NCI-H2171 treated with DMSO at 0.1 percent for 48 hours (cell line): ENCODE results near the gene ZNF470.
A peak's percentile ranks its signal among the peaks of the same experiment; 100 is the strongest.

Experiments
- DNase-seq: peaks from one replicate; lab custom pipeline; 2025; lab: John Stamatoyannopoulos, UW

Gene ZNF470

GRCh38 chr19:56608274-56608964, 41.2 kb downstream of the ZNF470 start:
- no peak for DNase-seq

DNA sequence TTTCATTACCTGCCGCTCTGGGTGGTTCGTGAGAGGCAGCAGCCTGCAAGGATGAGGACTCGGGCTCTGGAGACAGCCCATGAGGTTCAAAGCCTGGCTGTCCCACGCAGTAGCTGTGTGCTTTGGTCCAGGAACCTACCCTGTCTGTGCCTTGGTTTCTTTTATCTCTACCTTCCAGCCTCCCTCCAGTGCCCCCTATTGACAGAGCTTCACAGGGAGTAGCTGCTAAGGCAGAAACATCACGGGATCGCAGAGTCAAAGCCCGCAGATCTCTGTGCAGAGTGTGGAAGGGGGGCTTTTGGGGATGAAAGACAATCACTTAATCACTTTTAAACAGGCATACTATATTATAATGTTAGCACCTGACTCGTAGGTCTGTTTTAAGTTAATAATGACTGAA, 44.0 kb downstream of the ZNF470 start:
- no peak for DNase-seq

DNA sequence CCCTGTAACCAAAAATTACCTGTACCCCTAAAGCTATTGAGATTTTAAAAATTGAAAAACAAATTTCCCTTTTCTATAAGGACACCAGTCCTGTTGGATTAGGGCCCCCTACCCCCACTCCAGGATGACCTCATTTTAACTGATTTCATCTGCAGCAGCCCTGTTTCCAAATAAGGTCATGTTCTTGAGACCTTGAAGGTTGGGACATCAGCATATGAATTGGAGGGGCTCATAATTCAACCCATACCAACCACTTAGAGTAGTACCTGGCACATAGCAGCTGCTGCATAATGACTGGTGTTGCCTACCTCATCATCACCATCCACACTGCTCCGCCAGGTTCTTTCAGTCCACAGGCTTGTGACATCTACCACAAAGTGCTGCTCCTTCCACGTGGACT, 45.5 kb downstream of the ZNF470 start:
- DNase-seq, result no peak

DNA sequence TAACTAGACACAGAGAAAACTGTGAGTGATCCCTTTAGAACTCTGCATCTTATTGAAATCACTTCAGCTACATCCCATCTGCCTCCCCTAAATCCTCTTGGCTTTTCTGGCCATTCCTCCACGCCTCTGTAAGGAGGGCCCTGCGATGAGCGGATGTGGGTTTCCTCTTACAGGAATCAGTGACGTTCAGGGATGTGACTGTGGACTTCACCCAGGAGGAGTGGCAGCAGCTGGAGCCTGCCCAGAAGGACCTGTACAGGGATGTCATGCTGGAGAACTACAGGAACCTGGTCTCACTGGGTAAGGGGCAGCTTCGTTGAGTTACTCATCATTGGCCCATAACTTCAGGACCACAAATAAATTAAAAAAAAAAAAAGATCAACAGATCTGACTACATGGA, 46.4 kb downstream of the ZNF470 start:
- no peak for DNase-seq

- no peak for DNase-seq
Measured at GRCh38 chr19:56617531-56617930, 50.3 kb downstream of the ZNF470 start.

DNA sequence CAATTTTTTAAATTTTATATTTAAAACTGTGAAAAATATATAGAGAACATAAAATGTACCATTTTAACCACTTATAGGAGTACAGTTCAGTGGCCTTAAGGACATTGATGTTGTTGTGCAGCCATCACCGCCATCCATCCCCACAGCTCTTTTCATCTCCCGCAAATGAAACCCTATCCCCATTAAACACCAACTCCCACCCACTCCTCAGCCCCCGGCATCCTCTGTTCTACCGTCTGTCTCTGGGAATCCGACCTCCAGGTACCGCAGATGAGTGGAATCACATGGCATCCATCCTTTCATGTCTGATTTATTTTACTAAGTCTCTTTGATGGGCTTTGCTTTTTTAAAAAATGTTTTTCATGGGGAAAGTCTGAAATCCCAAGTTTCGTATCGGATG, 51.9 kb downstream of the ZNF470 start:
- DNase-seq, result peak; percentile 21

DNA sequence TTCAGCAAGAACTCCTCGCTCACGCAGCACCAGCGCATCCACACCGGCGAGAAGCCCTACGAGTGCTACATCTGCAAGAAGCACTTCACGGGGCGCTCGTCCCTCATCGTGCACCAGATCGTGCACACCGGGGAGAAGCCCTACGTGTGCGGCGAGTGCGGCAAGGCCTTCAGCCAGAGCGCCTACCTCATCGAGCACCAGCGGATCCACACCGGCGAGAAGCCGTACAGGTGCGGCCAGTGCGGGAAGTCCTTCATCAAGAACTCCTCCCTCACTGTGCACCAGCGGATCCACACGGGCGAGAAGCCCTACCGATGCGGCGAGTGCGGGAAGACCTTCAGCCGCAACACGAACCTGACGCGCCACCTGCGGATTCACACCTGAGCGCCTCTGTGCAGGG, 55.1 kb downstream of the ZNF470 start:
- no peak for DNase-seq

DNA sequence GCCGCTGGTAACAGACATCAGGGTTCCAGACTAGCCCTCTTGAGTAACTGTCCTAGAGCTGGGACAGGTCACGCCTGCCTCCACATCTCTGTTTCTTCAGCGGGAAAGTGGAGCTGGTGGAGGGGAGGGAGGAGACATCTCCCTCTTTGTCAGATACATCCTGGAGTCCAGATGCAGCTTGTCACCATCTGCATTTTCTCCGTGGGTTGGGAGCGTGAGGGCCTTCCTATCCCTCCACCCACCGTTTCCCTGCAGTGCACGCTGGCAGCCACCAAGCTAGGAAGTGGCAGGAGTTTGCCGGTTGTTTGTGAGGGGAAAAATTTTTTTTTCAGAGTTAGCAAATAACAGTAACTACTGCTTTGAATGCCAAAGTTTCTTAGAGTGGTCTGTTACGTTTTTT, 55.7 kb downstream of the ZNF470 start:
- DNase-seq, result no peak

DNA sequence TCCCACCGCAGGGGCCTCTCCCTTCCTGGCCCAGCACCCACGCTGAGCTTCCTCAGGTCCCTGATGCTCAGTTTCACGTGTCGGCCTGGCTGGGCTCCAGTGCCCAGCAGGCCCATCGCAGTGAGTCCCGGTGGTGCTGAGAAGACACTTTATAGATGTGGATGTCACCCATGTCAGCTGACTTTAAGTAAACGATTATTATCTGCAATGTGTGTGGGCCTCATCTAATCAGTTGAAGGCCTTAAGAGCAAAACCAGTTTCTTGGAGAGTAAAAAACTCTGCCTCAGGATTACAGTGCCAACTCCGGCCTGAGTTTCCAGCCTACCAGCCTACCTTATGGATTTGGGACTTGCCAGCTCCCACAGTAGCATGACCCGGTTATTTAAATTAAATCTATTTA, 58.4 kb downstream of the ZNF470 start:
- no peak for DNase-seq

DNA sequence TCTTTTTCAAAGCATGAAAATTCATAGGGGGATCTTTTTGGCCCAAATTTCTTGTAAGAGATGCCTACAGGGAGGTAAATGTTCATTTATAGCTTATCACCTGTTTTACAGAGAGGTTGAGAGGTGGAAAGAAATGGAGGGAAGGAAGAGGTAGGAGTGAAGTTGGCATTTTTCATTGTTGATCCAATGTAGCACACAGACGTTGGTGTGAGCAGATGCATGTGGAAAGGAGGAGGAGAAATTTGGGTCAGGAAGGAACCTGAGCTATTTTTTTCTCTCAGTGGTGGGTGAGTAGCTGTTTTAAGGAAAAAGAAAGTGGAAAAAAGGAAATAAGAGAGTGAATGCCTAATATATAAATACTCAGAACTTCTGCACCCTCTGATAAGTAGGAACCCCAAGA, 65.8 kb downstream of the ZNF470 start:
- no peak for DNase-seq

GRCh38 chr19:56637976-56638555, 70.8 kb downstream of the ZNF470 start:
- DNase-seq, result no peak
